Sigmoid colon (tissue), 7 donors: ENCODE results near the gene TIGAR. TPM values are rescaled to one million over a fixed set of nuclear protein-coding genes. Genes with fewer than 3 reads are reported as not detected.

Experiments
- DNase-seq: peaks from one replicate; pipeline ENCODE4 v3.0.0-alpha.2; 2019
- H3K27ac ChIP-seq, 4 donors: fragments of 200-600 bp; sonication (generic); one replicate each; pipeline ENCODE4 v1.5.1; 2016 to 2019; ENCODE audit warnings: mild to moderate bottlenecking in 1 of 4
- H3K27me3 ChIP-seq, 3 donors: fragments of 200-600 bp; sonication (generic); one replicate each; pipeline ENCODE4 v1.5.1; 2019; ENCODE audit warnings: mild to moderate bottlenecking in 1 of 3
- H3K36me3 ChIP-seq, 4 donors: fragments of 200-600 bp; sonication (generic); one replicate each; pipeline ENCODE4 v1.5.1; 2016 to 2019
- H3K4me1 ChIP-seq, 4 donors: fragments of 200-600 bp; sonication (generic); one replicate each; pipeline ENCODE4 v1.5.1; 2017 to 2019
- H3K4me3 ChIP-seq, 4 donors: fragments of 200-600 bp; sonication (generic); one replicate each; pipeline ENCODE4 v1.5.1; 2017 to 2019; ENCODE audit warnings: mild to moderate bottlenecking in 2 of 4, moderate library complexity in 1 of 4
- H3K9me3 ChIP-seq, 4 donors: fragments of 200-600 bp in 3 of 4; sonication (generic) in 3 of 4; one replicate each; pipeline versions ENCODE4 v1.5.1 to v1.6.1; 2013 to 2019
- EP300 ChIP-seq, 4 donors: sonication (generic); formaldehyde crosslinking; IDR thresholded peaks; one replicate each; pipeline ENCODE4 v1.6.1; 2017; ENCODE audit warnings: antibody characterized with exemption in 4 of 4
- POLR2A ChIP-seq, 2 donors: fragments of 450-650 bp; IDR thresholded peaks; one replicate each; pipeline ENCODE4 v1.6.1; 2016; ENCODE audit warnings: antibody characterized with exemption in 2 of 2, mild to moderate bottlenecking in 2 of 2, moderate library complexity in 2 of 2
- POLR2AphosphoS5 ChIP-seq, 4 donors: sonication (generic); formaldehyde crosslinking; IDR thresholded peaks; one replicate each; pipeline ENCODE4 v1.6.1; 2017; ENCODE audit warnings: antibody characterized with exemption in 4 of 4
- WGBS, 2 donors: extraction: QIAGEN DNeasy Blood & Tissue Kit; methylation state at CpG; one replicate each; pipeline ENCODE4 v1.1.7; 2013; 5-methylcytosine and 5-hydroxymethylcytosine counted together
- intact Hi-C: fragments of 100-400 bp; cut with DNase I; formaldehyde crosslinking; loops from one replicate; pipeline ENCODE4 v1.15.1; 2023
- polyA plus RNA-seq, 3 donors: library from polyadenylated mRNA; stranded (reverse); fragments of 200-250 nt; gene quantifications; one replicate each; pipeline ENCODE4 v1.2.3, GENCODE V29; 2013
- total RNA-seq, 4 donors: library from RNA; depleted of rRNA; stranded (reverse); fragments of >200 nt; gene quantifications; one replicate each; pipeline ENCODE4 v1.1.0, GENCODE V29; 2016
- TF ChIP-seq, protein P1 (sequence below), 4 experiments: fragments of 450-650 bp in 3 of 4; fragments of 200-600 bp in 1 of 4; IDR thresholded peaks; one replicate each; pipeline ENCODE4 v1.5.1; 2016 to 2019; ENCODE audit warnings: antibody characterized with exemption in 4 of 4, mild to moderate bottlenecking in 3 of 4, moderate library complexity in 2 of 4
- donor health status: healthy with polysubstance abuse.
- donor health status: Bipolar disorder and iron deficiency.
- donor health status: healthy.

TIGAR gene
- total and polyA plus RNA-seq, 7 donors = 4.4 to 14.6 (median 6.0) TPM

DNA sequence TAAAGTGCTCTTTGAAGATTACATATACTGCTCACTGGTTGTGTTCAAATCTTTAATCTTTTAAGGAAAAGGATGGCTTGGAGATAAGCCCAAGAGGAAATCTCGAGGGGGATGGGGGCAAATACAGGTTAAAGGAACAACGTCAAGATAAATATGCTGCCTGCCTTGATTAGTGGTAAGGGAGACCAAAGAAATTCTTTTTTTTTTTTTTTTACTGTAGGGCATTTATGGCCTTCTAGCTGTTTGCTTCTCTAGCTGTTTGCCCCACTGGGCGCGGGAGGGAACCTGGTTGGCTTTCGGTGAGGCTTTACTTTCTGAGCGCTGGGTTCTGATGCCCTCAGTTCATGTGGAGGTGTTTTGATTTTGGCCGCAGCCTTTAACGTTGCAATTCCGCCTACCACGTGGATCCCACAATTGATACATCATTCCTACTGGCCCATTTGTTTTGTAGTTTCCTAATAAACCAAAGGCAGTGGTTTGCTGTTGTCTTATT, 41.8 kb upstream of the TIGAR start:
- Histone ChIP-seq H3K4me3 (no peak overlapping the region), H3K27me3 (no peaks in the 10 kb centered on the region), H3K4me1 (peaks cover 0 to 83% (median 81%) of the 10 kb centered on the region in 4 donors), H3K9me3 (no peaks in the 10 kb centered on the region), H3K27ac (peak overlapping the region in 3 of 4 donors; percentile 75 to 99 (median 96)), H3K36me3 (peaks cover 0 to 75% (median 25%) of the 10 kb centered on the region in 4 donors)
- WGBS, 2 donors = 15 to 54% methylated on average over 10 of the region's 10 CpGs
- no peak for TF ChIP-seq EP300 (IDR thresholded peaks at IDR 0.05)
- TF ChIP-seq, protein P1, sequence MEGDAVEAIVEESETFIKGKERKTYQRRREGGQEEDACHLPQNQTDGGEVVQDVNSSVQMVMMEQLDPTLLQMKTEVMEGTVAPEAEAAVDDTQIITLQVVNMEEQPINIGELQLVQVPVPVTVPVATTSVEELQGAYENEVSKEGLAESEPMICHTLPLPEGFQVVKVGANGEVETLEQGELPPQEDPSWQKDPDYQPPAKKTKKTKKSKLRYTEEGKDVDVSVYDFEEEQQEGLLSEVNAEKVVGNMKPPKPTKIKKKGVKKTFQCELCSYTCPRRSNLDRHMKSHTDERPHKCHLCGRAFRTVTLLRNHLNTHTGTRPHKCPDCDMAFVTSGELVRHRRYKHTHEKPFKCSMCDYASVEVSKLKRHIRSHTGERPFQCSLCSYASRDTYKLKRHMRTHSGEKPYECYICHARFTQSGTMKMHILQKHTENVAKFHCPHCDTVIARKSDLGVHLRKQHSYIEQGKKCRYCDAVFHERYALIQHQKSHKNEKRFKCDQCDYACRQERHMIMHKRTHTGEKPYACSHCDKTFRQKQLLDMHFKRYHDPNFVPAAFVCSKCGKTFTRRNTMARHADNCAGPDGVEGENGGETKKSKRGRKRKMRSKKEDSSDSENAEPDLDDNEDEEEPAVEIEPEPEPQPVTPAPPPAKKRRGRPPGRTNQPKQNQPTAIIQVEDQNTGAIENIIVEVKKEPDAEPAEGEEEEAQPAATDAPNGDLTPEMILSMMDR (IDR thresholded peaks at IDR 0.05) = no peak
- no peak for DNase-seq
- intact Hi-C loops = loop anchor here (10.0 kb wide), 1 partner anchor 1204 kb away; the partner anchor contains the start of gene TSPAN9

DNA sequence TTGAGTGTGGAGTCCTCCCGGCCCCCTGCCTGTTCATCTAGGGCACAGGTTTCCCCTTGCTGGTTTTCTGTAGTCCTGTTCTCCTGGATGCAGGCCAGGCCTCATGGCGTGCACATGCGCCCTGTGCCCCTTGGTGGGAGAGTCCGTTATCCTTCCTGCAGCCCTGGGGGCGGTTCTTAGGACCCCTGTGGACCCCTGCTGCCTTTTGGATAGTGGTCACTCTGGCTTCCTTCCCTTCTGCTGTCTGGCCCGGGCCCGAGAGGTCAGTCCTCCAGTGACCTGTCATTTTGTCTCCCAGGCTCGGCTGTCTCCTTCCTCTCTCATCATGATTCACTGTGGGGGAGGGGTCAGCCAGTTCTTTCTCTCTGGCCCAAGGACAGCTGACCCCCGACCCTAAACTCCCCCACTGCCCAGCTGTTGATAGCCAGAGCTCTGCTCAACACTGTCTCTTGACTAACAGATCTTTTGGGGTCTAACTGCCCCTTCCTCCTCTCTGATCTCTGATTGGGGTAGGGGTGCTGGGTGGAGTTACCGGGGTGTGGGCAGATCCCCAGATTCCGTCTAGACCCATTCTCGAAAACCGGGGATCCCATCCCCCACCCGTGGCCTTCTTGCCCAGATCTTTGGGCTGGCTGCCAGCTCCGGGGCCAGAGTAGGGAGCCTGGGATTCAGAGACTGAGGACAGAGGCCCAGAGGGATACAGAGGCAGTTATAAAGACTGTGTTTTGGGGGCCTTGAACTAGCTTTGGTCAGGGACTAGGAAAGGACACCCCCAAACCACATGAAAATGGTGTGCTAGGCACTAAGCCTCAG, 40.5 kb upstream of the TIGAR start:
- TF ChIP-seq POLR2AphosphoS5 (IDR thresholded peaks at IDR 0.05) (no peak), POLR2A (IDR thresholded peaks at IDR 0.05) (no peak), EP300 (IDR thresholded peaks at IDR 0.05) (no peak)
- TF ChIP-seq, protein P1 (IDR thresholded peaks at IDR 0.05) = no peak
- 21 to 54% methylated on average over 15 of the region's 15 CpGs for WGBS, 2 donors
- intact Hi-C loops = loop anchor here (5.0 kb wide), 1 partner anchor 42 kb away; the partner anchor contains the start of gene TIGAR

DNA sequence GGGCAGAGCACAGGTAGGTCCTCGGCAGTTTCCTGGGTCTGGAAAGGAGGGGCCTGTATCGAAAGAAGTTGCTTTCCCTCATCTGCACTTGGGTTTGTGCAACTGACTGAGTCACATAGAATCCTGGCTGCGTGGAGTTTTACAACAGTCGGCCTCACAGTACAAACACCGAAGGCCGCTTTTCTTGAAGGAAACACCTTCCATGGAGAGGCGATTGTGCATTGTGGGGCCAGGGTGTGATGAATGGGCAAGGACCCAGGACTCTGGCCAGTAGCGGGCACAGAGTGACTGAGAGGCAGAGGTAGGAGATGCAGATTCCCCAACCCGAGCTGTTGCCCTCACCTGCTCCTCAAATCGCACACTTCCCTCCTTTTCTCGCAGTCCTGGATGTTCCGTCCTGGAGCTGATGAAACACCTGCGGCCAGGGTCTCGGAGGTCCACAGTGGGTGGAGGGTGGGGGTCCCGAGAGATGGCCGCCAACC, 39.8 kb upstream of the TIGAR start:
- 49 to 77% methylated on average over 16 of the region's 16 CpGs for WGBS, 2 donors
- TF ChIP-seq EP300 (IDR thresholded peaks at IDR 0.05) (no peak), POLR2AphosphoS5 (IDR thresholded peaks at IDR 0.05) (no peak), POLR2A (IDR thresholded peaks at IDR 0.05) (no peak)
- TF ChIP-seq, protein P1 (IDR thresholded peaks at IDR 0.05) = no peak
- no peak for DNase-seq
- Histone ChIP-seq H3K4me3 (peak overlapping the region in 2 of 4 donors; percentile 8 to 15), H3K9me3 (no peaks in the 10 kb centered on the region), H3K27ac (peak overlapping the region; percentile 74 to 99 (median 86)), H3K36me3 (peaks cover 14 to 93% (median 37%) of the 10 kb centered on the region in 4 donors), H3K27me3 (no peaks in the 10 kb centered on the region), H3K4me1 (peaks cover 0 to 95% (median 87%) of the 10 kb centered on the region in 4 donors)
- intact Hi-C loops = loop anchor here (5.0 kb wide), 1 partner anchor 41 kb away; the partner anchor contains the start of gene TIGAR

More for the DNA sequence above, 40.5 kb upstream of the TIGAR start:
- H3K27ac ChIP-seq = peak overlapping the region; percentile 74 to 99 (median 86)
- no peaks in the 10 kb centered on the region for H3K9me3 ChIP-seq
- H3K4me3 ChIP-seq = peak overlapping the region in 2 of 4 donors; percentile 15 to 22
- peaks cover 9 to 88% (median 31%) of the 10 kb centered on the region in 4 donors for H3K36me3 ChIP-seq
- DNase-seq = peak; percentile 91
- no peaks in the 10 kb centered on the region for H3K27me3 ChIP-seq
- H3K4me1 ChIP-seq = peaks cover 0 to 92% (median 86%) of the 10 kb centered on the region in 4 donors

DNA sequence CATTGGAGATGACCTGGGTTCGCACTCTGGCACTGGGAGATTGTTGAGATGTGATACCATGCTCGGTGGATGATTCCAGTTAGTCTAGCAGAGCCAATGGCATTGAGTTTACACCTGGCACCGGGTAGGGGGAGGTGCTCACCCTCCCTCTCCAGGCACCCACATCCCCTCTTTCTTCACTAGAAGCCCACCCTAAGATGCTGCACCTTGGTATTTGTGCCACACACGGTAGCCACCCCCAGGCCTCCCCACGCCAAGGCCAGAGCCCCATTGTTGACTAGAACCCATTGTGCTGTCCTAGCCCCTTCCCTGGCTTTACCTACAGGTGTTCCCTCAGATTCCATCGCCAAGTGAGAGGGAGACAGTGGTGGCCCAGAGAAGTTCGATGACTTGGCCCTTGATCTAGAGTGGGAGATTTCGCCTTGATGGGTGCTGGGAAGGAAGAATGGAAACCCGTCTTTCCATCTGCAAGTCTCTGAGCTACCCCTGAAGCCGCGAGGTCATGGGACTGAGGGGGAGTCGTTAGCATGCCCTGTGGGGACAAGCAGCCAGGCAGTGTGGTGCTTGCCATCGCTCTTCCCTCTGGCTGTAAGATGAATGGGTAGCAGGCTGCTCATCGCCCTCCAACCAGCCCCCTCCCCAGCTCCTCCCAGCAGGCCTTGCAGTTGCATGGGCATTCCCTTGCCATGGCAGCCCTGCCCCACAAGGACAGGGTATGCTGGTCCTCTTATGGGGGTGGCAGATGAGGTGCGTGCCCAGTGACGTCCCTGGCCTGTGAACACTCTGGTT, 38.7 kb upstream of the TIGAR start:
- no peak for DNase-seq
- H3K4me3 ChIP-seq = no peak overlapping the region
- peaks cover 16 to 90% (median 41%) of the 10 kb centered on the region in 4 donors for H3K36me3 ChIP-seq
- WGBS, 2 donors = 88 to 90% methylated on average over 16 of the region's 16 CpGs
- TF ChIP-seq, protein P1 (IDR thresholded peaks at IDR 0.05) = no peak
- TF ChIP-seq POLR2AphosphoS5 (IDR thresholded peaks at IDR 0.05) = no peak
- TF ChIP-seq POLR2A (IDR thresholded peaks at IDR 0.05) = no peak
- no peak for TF ChIP-seq EP300 (IDR thresholded peaks at IDR 0.05)
- peaks cover 0 to 95% (median 87%) of the 10 kb centered on the region in 4 donors for H3K4me1 ChIP-seq
- no peaks in the 10 kb centered on the region for H3K27me3 ChIP-seq
- no peaks in the 10 kb centered on the region for H3K9me3 ChIP-seq
- intact Hi-C loops = loop anchor here (5.0 kb wide), 1 partner anchor 40 kb away; the partner anchor contains the start of gene TIGAR
- peak overlapping the region in 3 of 4 donors; percentile 75 to 99 (median 96) for H3K27ac ChIP-seq
